MM.1S (cell line): Measurements from ENCODE around the gene PPP5C.

ENCODE experiments used
- CTCF ChIP-seq: fragments of 300-600 bp; sonication (generic); IDR thresholded peaks from 2 replicates; pipeline ENCODE4 v1.5.1; 2016; ENCODE audit warnings: antibody characterized with exemption, low read length, mixed read lengths
- EZH2 ChIP-seq: fragments of 300-600 bp; sonication (generic); optimal IDR thresholded peaks from 2 replicates; pipeline ENCODE3; 2017; ENCODE audit warnings: low read depth, mild to moderate bottlenecking, antibody characterized with exemption, low read length, mixed read lengths

- no peak for TF ChIP-seq CTCF
- TF ChIP-seq EZH2 = no peak
Observed at GRCh38 chr19:46406976-46407375, 60.1 kb downstream of the PPP5C start.
